SKM-1 (cell line): ENCODE results near the gene ZNF618.

Experiments used
- DNase-seq: peaks from one replicate; lab custom pipeline; 2025; ENCODE audit not compliant: unreplicated experiment; lab: John Stamatoyannopoulos, UW

ZNF618 gene

GRCh38 chr9:114055061-114055460 is 179.0 kb downstream of the ZNF618 start:
- no peak for DNase-seq

GRCh38 chr9:114055894-114056293 is 179.8 kb downstream of the ZNF618 start:
- DNase-seq: no peak

GRCh38 chr9:114056527-114056926 is 180.4 kb downstream of the ZNF618 start:
- DNase-seq: no peak

GRCh38 chr9:114057161-114057885 is 181.2 kb downstream of the ZNF618 start:
- no peak for DNase-seq

- no peak for DNase-seq
Measured at GRCh38 chr9:114058688-114059046, 182.6 kb downstream of the ZNF618 start.

GRCh38 chr9:114059047-114059803 is 183.1 kb downstream of the ZNF618 start:
- DNase-seq: no peak

GRCh38 chr9:114060070-114060469 is 184.0 kb downstream of the ZNF618 start:
- DNase-seq: no peak

GRCh38 chr9:114060711-114061110 is 184.6 kb downstream of the ZNF618 start:
- no peak for DNase-seq

GRCh38 chr9:114061292-114061691 is 185.2 kb downstream of the ZNF618 start:
- no peak for DNase-seq

- no peak for DNase-seq
Measured at GRCh38 chr9:114061830-114062474, 185.8 kb downstream of the ZNF618 start.

- DNase-seq: no peak
Measured at GRCh38 chr9:114065304-114065703, 189.2 kb downstream of the ZNF618 start.

- DNase-seq: no peak
Measured at GRCh38 chr9:114069476-114070187, 193.5 kb downstream of the ZNF618 start.

- DNase-seq: no peak
Measured at GRCh38 chr9:114070188-114071103, 194.3 kb downstream of the ZNF618 start.

GRCh38 chr9:114071197-114071795 is 195.2 kb downstream of the ZNF618 start:
- DNase-seq: no peak

GRCh38 chr9:114072184-114073140 is 196.4 kb downstream of the ZNF618 start:
- no peak for DNase-seq

GRCh38 chr9:114075602-114076001 is 199.5 kb downstream of the ZNF618 start:
- DNase-seq: no peak

- no peak for DNase-seq
Measured at GRCh38 chr9:114076237-114077161, 200.4 kb downstream of the ZNF618 start.
